GM19438 (cell line): ENCODE data around the gene ALDH16A1.

ENCODE experiments used
- ATAC-seq: cut with Tn5 transposase; IDR thresholded peaks from one replicate; pipeline ENCODE4 v1.9.1; 2021; ENCODE audit warnings: low read depth; ENCODE audit not compliant: unreplicated experiment

The ALDH16A1 gene

GRCh38 chr19:49423071-49423984, 29.7 kb upstream of the ALDH16A1 start, which contains the start of gene PTH2:
Gene PTH2 (minus strand): TSS chr19:49423441. CDS start chr19:49423339, 102 bp downstream.
- no peak for ATAC-seq

- ATAC-seq = no peak
Observed at GRCh38 chr19:49423985-49424303, 29.1 kb upstream of the ALDH16A1 start.

- no peak for ATAC-seq
Observed at GRCh38 chr19:49425178-49425577, 27.8 kb upstream of the ALDH16A1 start, which contains the start of gene GFY. Gene GFY (plus strand): TSS chr19:49425388. CDS start chr19:49426431, 1,043 bp downstream.

- no peak for ATAC-seq
Observed at GRCh38 chr19:49425922-49426592, 27.0 kb upstream of the ALDH16A1 start.

GRCh38 chr19:49427339-49427738, 25.7 kb upstream of the ALDH16A1 start:
- no peak for ATAC-seq

- no peak for ATAC-seq
Observed at GRCh38 chr19:49427855-49428546, 25.0 kb upstream of the ALDH16A1 start.

GRCh38 chr19:49428547-49429451, 24.2 kb upstream of the ALDH16A1 start:
- no peak for ATAC-seq

- ATAC-seq = no peak
Observed at GRCh38 chr19:49430172-49430677, 22.8 kb upstream of the ALDH16A1 start.

- no peak for ATAC-seq
Observed at GRCh38 chr19:49430678-49431329, 22.2 kb upstream of the ALDH16A1 start.

GRCh38 chr19:49431330-49431749, 21.7 kb upstream of the ALDH16A1 start:
- no peak for ATAC-seq

GRCh38 chr19:49432141-49433073, 20.6 kb upstream of the ALDH16A1 start:
- no peak for ATAC-seq

- ATAC-seq = no peak
Observed at GRCh38 chr19:49433240-49433901, 19.7 kb upstream of the ALDH16A1 start.

GRCh38 chr19:49434907-49435583, 18.0 kb upstream of the ALDH16A1 start:
- no peak for ATAC-seq

- no peak for ATAC-seq
Observed at GRCh38 chr19:49435670-49436069, 17.4 kb upstream of the ALDH16A1 start.

GRCh38 chr19:49436381-49437017, 16.5 kb upstream of the ALDH16A1 start:
- no peak for ATAC-seq

GRCh38 chr19:49437231-49437630, 15.8 kb upstream of the ALDH16A1 start:
- ATAC-seq = no peak

- no peak for ATAC-seq
Observed at GRCh38 chr19:49438261-49438660, 14.8 kb upstream of the ALDH16A1 start.
